WTC11 (cell line): ENCODE results near the gene PBX3. TPM values are rescaled to one million over a fixed set of nuclear protein-coding genes. Genes with fewer than 3 reads are reported as not detected.

Experiments
- ATAC-seq: fragments of 200-7000 bp; cut with Tn5 transposase; 2 replicates; pipeline ENCODE4 v1.10.0; 2021; ENCODE audit warnings: mild to moderate bottlenecking, moderate library complexity
- CTCF ChIA-PET: fragments of 300-600 bp; sonication (Branson Sonifier 250); formaldehyde crosslinking; loops from one replicate; lab custom pipeline; 2021; ENCODE audit warnings: antibody characterized with exemption; lab: Charles Lee
- POLR2A ChIA-PET: fragments of 350-600 bp; sonication (Branson Sonifier 250); formaldehyde crosslinking; loops from one replicate; lab custom pipeline; 2021; ENCODE audit warnings: antibody characterized with exemption; lab: Charles Lee
- DNase-seq: peaks from one replicate; pipeline ENCODE4 v3.0.0; 2021; ENCODE audit warnings: low spot score
- H3K27ac Mint-ChIP-seq: 2 replicates; pipeline ENCODE4 v1.8.0; 2021; ENCODE audit warnings: mixed read lengths
- H3K27me3 Mint-ChIP-seq: 2 replicates; pipeline ENCODE4 v1.8.0; 2021; ENCODE audit warnings: low read depth, mild to moderate bottlenecking, moderate library complexity, mixed read lengths
- H3K36me3 Mint-ChIP-seq: 2 replicates; pipeline ENCODE4 v1.8.0; 2021; ENCODE audit warnings: mixed read lengths
- H3K4me1 Mint-ChIP-seq: 2 replicates; pipeline ENCODE4 v1.8.0; 2022; ENCODE audit warnings: mixed read lengths
- H3K4me3 Mint-ChIP-seq: 2 replicates; pipeline ENCODE4 v1.8.0; 2021; ENCODE audit warnings: mild to moderate bottlenecking, moderate library complexity, mixed read lengths
- H3K9me3 Mint-ChIP-seq: 2 replicates; pipeline ENCODE4 v1.8.0; 2021; ENCODE audit warnings: mixed read lengths
- ATF2 ChIP-seq: sonication (generic); formaldehyde crosslinking; IDR thresholded peaks from 2 replicates; pipeline ENCODE4 v1.8.1; 2022; ENCODE audit warnings: low read depth, missing genetic modification reagents, borderline replicate concordance
- CREB1 ChIP-seq: sonication (generic); formaldehyde crosslinking; IDR thresholded peaks from 2 replicates; pipeline ENCODE4 v1.8.0; 2023; ENCODE audit warnings: mild to moderate bottlenecking, missing genetic modification reagents
- ESRRA ChIP-seq: sonication (generic); formaldehyde crosslinking; IDR thresholded peaks from 2 replicates; pipeline ENCODE4 v1.8.1; 2022; ENCODE audit warnings: mild to moderate bottlenecking, missing genetic modification reagents, borderline replicate concordance
- IRF1 ChIP-seq: sonication (generic); formaldehyde crosslinking; IDR thresholded peaks from 2 replicates; pipeline ENCODE4 v1.8.0; 2023; ENCODE audit warnings: missing genetic modification reagents
- JAZF1 ChIP-seq: fragments of 250-450 bp; sonication (Bioruptor Pico); IDR thresholded peaks from 2 replicates; pipeline ENCODE4 v1.9.0; 2021; ENCODE audit warnings: moderate library complexity, mild to moderate bottlenecking, inconsistent platforms
- JUN ChIP-seq: sonication (generic); formaldehyde crosslinking; IDR thresholded peaks from 2 replicates; pipeline ENCODE4 v1.8.0; 2023; ENCODE audit warnings: mild to moderate bottlenecking, missing genetic modification reagents
- KAT7 ChIP-seq: sonication (generic); formaldehyde crosslinking; IDR thresholded peaks from 2 replicates; pipeline ENCODE4 v1.8.1; 2023; ENCODE audit warnings: missing genetic modification reagents, mild to moderate bottlenecking, borderline replicate concordance
- MAX ChIP-seq: sonication (generic); formaldehyde crosslinking; IDR thresholded peaks from 2 replicates; pipeline ENCODE4 v1.8.0; 2022; ENCODE audit warnings: mild to moderate bottlenecking, missing genetic modification reagents
- MXD4 ChIP-seq: fragments of 250-450 bp; sonication (Bioruptor Pico); IDR thresholded peaks from 2 replicates; pipeline ENCODE4 v1.8.0; 2021; ENCODE audit warnings: mild to moderate bottlenecking, moderate library complexity, borderline replicate concordance
- NR3C1 ChIP-seq: sonication (generic); formaldehyde crosslinking; conservative IDR thresholded peaks from 2 replicates; pipeline ENCODE4 v1.8.1; 2023; ENCODE audit warnings: low read depth, mild to moderate bottlenecking, missing genetic modification reagents
- OVOL2 ChIP-seq: fragments of 250-450 bp; sonication (Bioruptor Pico); IDR thresholded peaks from 2 replicates; pipeline ENCODE4 v1.9.0; 2021; ENCODE audit warnings: mild to moderate bottlenecking, borderline replicate concordance
- RELA ChIP-seq: sonication (generic); formaldehyde crosslinking; IDR thresholded peaks from 2 replicates; pipeline ENCODE4 v1.8.1; 2022; ENCODE audit warnings: missing genetic modification reagents, mild to moderate bottlenecking, borderline replicate concordance
- TEAD1 ChIP-seq: sonication (generic); formaldehyde crosslinking; IDR thresholded peaks from 2 replicates; pipeline ENCODE4 v1.8.0; 2022; ENCODE audit warnings: mild to moderate bottlenecking, missing genetic modification reagents
- TP53 ChIP-seq: sonication (generic); formaldehyde crosslinking; IDR thresholded peaks from 2 replicates; pipeline ENCODE4 v1.8.1; 2023; ENCODE audit warnings: mild to moderate bottlenecking, missing genetic modification reagents
- ZNF121 ChIP-seq: sonication (generic); formaldehyde crosslinking; IDR thresholded peaks from 2 replicates; pipeline ENCODE4 v1.8.0; 2023; ENCODE audit warnings: missing genetic modification reagents
- ZNF138 ChIP-seq: sonication (generic); formaldehyde crosslinking; conservative IDR thresholded peaks from 2 replicates; pipeline ENCODE4 v1.8.1; 2022; ENCODE audit warnings: mild to moderate bottlenecking, moderate library complexity, missing genetic modification reagents
- ZNF263 ChIP-seq: sonication (generic); formaldehyde crosslinking; IDR thresholded peaks from 2 replicates; pipeline ENCODE4 v1.8.1; 2022; ENCODE audit warnings: low read depth, mild to moderate bottlenecking, moderate library complexity, missing genetic modification reagents
- ZNF425 ChIP-seq: fragments of 250-450 bp; sonication (Bioruptor Pico); conservative IDR thresholded peaks from 2 replicates; pipeline ENCODE4 v1.9.0; 2021; ENCODE audit warnings: mild to moderate bottlenecking
- ZNF532 ChIP-seq: fragments of 250-450 bp; sonication (Bioruptor Pico); IDR thresholded peaks from 2 replicates; pipeline ENCODE4 v1.9.0; 2021; ENCODE audit warnings: mild to moderate bottlenecking, borderline replicate concordance
- ZNF671 ChIP-seq: fragments of 250-450 bp; sonication (Bioruptor Pico); IDR thresholded peaks from 2 replicates; pipeline ENCODE4 v1.8.0; 2021; ENCODE audit warnings: mild to moderate bottlenecking
- ZSCAN18 ChIP-seq: fragments of 250-450 bp; sonication (Bioruptor Pico); IDR thresholded peaks from 2 replicates; pipeline ENCODE4 v2.1.2; 2022; ENCODE audit warnings: mild to moderate bottlenecking, moderate library complexity
- total RNA-seq: library from RNA; stranded (reverse); gene quantifications from 3 replicates; pipeline ENCODE4 v1.2.3, GENCODE V29; 2021

The PBX3 gene
- total RNA-seq, 1 experiment from 2014 or later: 48.5 TPM

GRCh38 chr9:125754096-125754495, 6.9 kb downstream of the PBX3 start:
- peaks cover 4% of the 10 kb centered on the region for H3K36me3 Mint-ChIP-seq
- no peak for TF ChIP-seq TEAD1 (CRISPR knock-in tag)
- no peak for TF ChIP-seq TP53
- no peak for TF ChIP-seq RELA
- TF ChIP-seq CREB1 (CRISPR knock-in tag): no peak
- no peak for TF ChIP-seq ATF2
- TF ChIP-seq MAX (CRISPR knock-in tag): no peak
- TF ChIP-seq ZNF263 (CRISPR knock-in tag): no peak
- TF ChIP-seq ESRRA (CRISPR knock-in tag): no peak
- TF ChIP-seq JAZF1 (CRISPR knock-in tag): no peak
- no peak for TF ChIP-seq JUN
- no peak for TF ChIP-seq ZNF671 (CRISPR knock-in tag)
- no peak for TF ChIP-seq OVOL2 (CRISPR knock-in tag)
- TF ChIP-seq ZSCAN18 (CRISPR knock-in tag): no peak
- no peak for TF ChIP-seq ZNF138 (CRISPR knock-in tag)
- no peak for TF ChIP-seq ZNF121 (CRISPR knock-in tag)
- H3K27me3 Mint-ChIP-seq: no peaks in the 10 kb centered on the region
- H3K4me3 Mint-ChIP-seq: no peak overlapping the region
- POLR2A ChIA-PET: no interaction called here
- DNase-seq: no peak
- no peaks in the 10 kb centered on the region for H3K9me3 Mint-ChIP-seq
- H3K4me1 Mint-ChIP-seq: peaks cover 95% of the 10 kb centered on the region
- 0 out of 2 replicates have a peak overlapping the region, but pooled peaks have one; percentile 68 for H3K27ac Mint-ChIP-seq
- CTCF ChIA-PET: no interaction called here
- no peak for ATAC-seq

- no peak overlapping the region; the same call in 1 of the 2 replicates for H3K27ac Mint-ChIP-seq
- no peaks in the 10 kb centered on the region for H3K9me3 Mint-ChIP-seq
- no peak for ATAC-seq
- no peaks in the 10 kb centered on the region; the same call in 1 of the 2 replicates for H3K36me3 Mint-ChIP-seq
- ChIA-PET CTCF (interaction anchor here (1.0 to 1.2 kb wide), 2 partner anchors 157 to 197 kb away, joined by 3 to 4 read pairs; no protein-coding TSS in a partner anchor), POLR2A (interaction anchor here (0.6 kb wide), 1 partner anchor 294 kb away, joined by 4 read pairs; no protein-coding TSS in a partner anchor)
- H3K4me1 Mint-ChIP-seq: peaks cover 95% of the 10 kb centered on the region
- peak overlapping the region; percentile 4 for H3K4me3 Mint-ChIP-seq
- H3K27me3 Mint-ChIP-seq: no peaks in the 10 kb centered on the region
- no peak for DNase-seq
- 0 out of 2 replicates have a peak, but pooled peaks have one; percentile 36 for TF ChIP-seq TEAD1 (CRISPR knock-in tag)
- TF ChIP-seq ZNF532 (CRISPR knock-in tag): no peak
Measured at GRCh38 chr9:125755340-125755739, 8.2 kb downstream of the PBX3 start.

- no peak overlapping the region for H3K4me3 Mint-ChIP-seq
- ChIA-PET POLR2A (interaction anchor here (0.6 to 1.8 kb wide), 2 partner anchors 10 to 221 kb away, joined by 3 to 4 read pairs; no protein-coding TSS in a partner anchor), CTCF (interaction anchor here (1.2 kb wide), 1 partner anchor 156 kb away, joined by 4 read pairs; no protein-coding TSS in a partner anchor)
- ATAC-seq: peak; percentile 22
- H3K27me3 Mint-ChIP-seq: no peaks in the 10 kb centered on the region
- no peaks in the 10 kb centered on the region for H3K9me3 Mint-ChIP-seq
- DNase-seq: no peak
- H3K27ac Mint-ChIP-seq: peak overlapping the region; percentile 84
- peaks cover 95% of the 10 kb centered on the region for H3K4me1 Mint-ChIP-seq
- no peaks in the 10 kb centered on the region; the same call in 1 of the 2 replicates for H3K36me3 Mint-ChIP-seq
- TF ChIP-seq IRF1 (CRISPR knock-in tag) (no peak), MXD4 (no peak), TP53 (no peak), NR3C1 (CRISPR knock-in tag) (no peak), KAT7 (no peak), ZNF671 (CRISPR knock-in tag) (no peak), OVOL2 (CRISPR knock-in tag) (no peak), ZNF425 (CRISPR knock-in tag) (no peak)
Measured at GRCh38 chr9:125756518-125756917, 9.3 kb downstream of the PBX3 start.
